HG03159 (cell line): ENCODE results near the gene RSPH9.
A peak's percentile ranks its signal among the peaks of the same experiment; 100 is the strongest.

Source experiments
- ATAC-seq: cut with Tn5 transposase; IDR thresholded peaks from one replicate; pipeline ENCODE4 v1.9.1; 2021; ENCODE audit warnings: mild to moderate bottlenecking, moderate library complexity; ENCODE audit not compliant: unreplicated experiment

RSPH9 gene

DNA sequence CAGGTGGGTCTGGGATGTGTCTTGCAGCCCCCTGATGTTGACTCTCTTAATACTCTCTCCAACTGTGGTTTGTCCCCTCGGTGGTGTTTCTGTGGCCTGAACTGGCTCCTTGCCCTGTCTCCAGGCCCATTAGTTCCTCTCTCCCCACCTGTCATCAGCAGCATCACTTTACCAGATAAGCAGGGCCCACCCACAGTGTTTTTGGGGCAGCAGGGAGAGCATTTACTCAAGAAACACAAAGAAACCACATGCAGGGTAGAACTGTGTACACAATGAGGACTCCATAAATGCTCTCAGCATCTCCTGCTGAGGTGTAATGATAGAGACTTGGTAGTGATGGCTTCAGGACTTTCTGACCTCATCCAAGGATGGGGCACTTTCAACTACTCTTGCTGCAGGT is 62.9 kb downstream of the RSPH9 start:
- no peak for ATAC-seq

DNA sequence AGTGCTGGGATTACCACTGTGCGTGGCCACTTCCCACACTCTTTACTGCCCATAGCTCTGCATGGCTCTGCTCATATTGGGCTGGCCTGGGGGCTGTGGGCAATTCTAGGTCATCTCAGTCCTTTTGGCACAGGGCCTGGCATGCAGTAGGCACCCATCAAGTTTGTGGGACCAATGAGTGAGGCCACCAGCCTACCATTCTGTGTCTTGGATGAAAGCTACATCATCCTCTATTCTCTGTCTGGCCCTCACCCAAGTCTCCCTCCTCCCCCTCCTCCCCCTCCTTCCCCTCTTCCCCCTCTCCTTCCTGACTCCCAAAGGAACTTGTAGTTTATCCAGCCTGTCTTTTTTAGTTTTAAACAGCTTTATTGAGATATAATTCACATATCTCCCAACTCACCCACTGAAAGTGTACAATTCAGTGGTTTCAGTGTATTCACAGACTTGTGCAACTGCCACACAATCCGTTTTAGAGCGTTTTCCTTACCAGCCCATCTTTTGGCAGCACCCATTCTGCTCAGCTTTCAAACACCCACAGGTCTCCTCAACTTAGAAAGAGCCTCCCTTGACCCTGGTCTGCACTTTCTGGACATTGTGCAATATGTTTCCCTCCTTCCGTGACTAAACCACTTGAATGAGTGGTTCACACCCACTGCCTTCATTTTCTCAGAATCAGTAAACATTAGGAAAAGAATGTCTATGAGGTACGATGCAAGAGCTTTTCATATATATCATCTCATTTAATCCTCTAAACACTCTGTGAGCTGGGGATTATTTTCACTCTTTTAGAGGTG is 64.2 kb downstream of the RSPH9 start:
- no peak for ATAC-seq

DNA sequence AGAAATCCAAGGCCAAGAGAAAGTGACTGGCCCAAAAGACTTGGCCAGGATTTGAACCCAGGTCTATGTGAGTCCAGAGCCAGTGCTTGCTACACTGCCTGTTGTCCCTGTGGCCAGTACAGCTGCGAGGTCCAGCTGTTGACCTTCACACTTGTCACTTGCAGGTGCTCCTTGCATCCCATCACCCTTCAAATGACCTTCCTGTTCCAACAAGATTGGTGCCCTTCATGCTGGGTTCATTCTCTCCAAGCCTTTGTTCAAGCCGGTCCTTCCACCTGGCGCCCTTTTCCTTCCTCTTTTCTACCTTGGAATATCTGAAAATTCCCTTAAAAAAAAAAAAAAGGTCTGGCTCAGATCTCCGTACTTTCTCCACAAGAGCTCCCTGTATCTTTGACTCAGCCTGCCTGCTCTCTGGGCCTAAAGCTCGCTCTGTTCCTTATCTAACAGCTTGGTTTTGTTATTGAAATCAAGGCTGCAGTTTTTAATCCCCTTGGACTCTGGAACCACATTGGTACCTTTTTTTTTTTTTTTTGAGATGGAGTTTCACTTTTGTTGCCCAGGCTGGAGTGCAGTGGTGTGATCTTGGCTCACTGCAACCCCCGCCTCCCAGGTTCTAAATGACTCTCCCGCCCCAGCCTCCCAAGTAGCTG is 64.9 kb downstream of the RSPH9 start:
- ATAC-seq: no peak

DNA sequence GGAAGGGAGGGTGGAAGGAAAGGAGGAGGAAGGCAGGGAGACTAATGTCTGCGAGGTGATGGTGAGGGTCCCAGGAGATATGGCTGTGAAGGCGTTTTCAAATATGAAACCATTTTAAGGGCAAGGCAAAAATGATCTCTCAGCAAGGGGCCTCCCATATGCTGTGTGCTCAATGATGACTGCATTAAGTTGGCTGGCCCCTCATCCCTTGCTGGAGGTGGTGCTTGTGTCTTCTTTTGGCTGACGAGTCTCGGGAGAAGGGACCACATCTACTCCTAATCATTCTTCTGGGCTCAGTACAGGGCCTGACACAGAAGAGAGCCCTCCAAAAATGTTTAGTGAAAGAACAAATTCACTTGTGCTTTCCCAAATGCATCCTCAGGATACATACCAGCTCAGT is 65.7 kb downstream of the RSPH9 start:
- ATAC-seq: no peak

DNA sequence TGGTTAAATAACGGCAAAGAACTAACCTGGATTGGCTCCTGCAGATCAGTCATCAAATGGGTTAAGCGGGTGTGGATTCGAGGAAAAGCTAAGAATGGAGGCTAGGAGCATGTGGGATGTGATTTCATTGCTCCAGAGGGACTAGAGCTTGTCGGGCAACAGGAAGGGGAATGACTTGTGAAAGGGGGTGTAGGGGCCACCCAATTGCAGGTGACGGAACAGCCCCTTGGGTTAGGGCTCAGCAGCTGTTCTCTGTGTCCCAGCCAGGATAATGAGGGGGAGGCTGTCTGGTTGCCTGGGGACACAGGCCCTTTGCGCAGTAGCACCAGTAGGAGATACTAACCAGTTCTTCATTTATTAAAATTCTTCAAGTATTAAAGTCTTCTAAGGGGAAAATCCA is 67.7 kb downstream of the RSPH9 start:
- no peak for ATAC-seq

GRCh38 chr6:43713643-43714310 is 68.9 kb downstream of the RSPH9 start:
- no peak for ATAC-seq

GRCh38 chr6:43714311-43715055 is 69.6 kb downstream of the RSPH9 start:
- peak; percentile 13 for ATAC-seq

- peak; percentile 82 for ATAC-seq
Observed at GRCh38 chr6:43715056-43715788, 70.4 kb downstream of the RSPH9 start.

DNA sequence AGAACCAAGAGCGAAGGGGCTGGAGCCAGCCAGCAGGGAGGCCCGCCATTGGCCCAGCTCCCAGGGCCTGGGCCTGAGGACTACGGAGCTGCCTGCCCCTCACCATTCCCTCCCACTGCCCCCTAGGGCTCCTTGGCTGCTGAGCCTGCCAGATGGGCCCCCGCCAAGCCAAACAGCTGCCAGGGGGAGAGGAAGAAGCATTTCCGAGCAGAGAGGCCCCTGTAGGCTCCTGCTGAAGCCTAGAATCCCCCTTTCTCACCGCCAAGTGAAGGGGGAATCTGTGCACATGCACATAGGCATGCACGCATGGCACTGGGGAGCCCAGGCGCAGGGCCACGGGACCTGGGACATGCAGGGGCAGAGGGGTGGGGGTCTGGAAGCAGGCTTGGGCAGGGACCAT is 71.3 kb downstream of the RSPH9 start:
- no peak for ATAC-seq

DNA sequence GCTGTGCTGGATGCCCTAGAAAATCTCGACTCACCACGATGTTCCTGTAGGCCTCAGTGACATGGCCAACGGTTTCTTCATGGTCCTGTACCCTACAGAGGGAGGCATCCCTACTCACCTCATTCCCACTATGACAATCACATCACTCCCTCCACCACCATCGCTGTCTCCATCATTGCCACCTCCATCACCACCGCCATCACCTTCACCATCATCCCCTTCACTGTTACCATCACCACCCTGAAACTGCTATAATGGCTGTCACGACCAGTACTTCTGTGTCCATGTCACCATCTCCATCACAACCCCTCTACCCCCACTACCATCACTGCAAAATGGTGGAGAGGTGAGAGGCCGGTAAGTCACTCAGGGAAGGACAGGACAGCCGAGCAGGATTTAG is 72.6 kb downstream of the RSPH9 start:
- ATAC-seq: no peak

DNA sequence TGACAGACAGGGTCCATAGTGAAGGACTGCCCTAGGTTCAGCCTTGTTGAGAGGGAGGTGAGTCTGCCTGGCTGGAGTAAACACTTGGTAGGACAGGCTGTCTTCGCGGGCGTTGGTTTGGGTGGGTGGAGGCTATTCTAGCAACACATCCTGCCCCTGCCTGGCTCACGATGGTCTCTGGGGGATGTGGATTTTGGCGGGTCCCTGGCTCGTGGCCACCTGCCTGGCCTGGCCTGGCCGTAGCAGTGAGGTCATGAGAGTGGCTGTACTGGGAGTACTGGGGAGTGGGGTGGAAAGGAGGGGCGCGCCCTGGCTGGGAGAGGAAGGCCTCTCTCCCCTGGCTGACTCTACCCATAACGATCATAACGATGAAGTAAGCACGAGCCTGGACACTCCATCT is 73.0 kb downstream of the RSPH9 start:
- ATAC-seq: no peak

GRCh38 chr6:43718387-43719105 is 73.7 kb downstream of the RSPH9 start:
- no peak for ATAC-seq

- no peak for ATAC-seq
Observed at GRCh38 chr6:43719511-43719910, 74.7 kb downstream of the RSPH9 start.

- ATAC-seq: no peak
Observed at GRCh38 chr6:43720999-43721398, 76.2 kb downstream of the RSPH9 start.
